Measurements from ENCODE around the gene SPATA12.

- no peak for TF ChIP-seq CTCF (conservative IDR thresholded peaks at IDR 0.05 in 1 of 2, IDR thresholded peaks at IDR 0.05 in 1 of 2; ENCODE audit: extremely low read depth in 1 of 2, insufficient read depth in 1 of 2, low read depth in 1 of 2, low read length in 2 of 2)
- TF ChIP-seq EZH2 (IDR thresholded peaks at IDR 0.05; ENCODE audit: borderline replicate concordance, low read length): no peak
Measured at GRCh38 chr3:57030721-57031120, 29.7 kb upstream of the SPATA12 start.

Measured in mammary epithelial cell (primary cell).